SK-N-SH (cell line): ENCODE data around the gene CELSR1. TPM values are rescaled to one million over a fixed set of nuclear protein-coding genes. Genes with fewer than 3 reads are reported as not detected.

Source experiments
- CTCF ChIA-PET: fragments of 300-600, 350-600 bp; formaldehyde crosslinking; extraction: SDS; loops from one replicate; lab custom pipeline; 2021; lab: Yijun Ruan, JAX
- POLR2A ChIA-PET: fragments of 350-600 bp; sonication (Branson Sonifier 250); formaldehyde crosslinking; extraction: SDS; loops from one replicate; lab custom pipeline; 2020; ENCODE audit warnings: antibody characterized with exemption, inconsistent platforms; lab: Yijun Ruan, JAX
- DNase-seq: peaks from one replicate; pipeline ENCODE4 v3.0.0; 2012
- H2AFZ ChIP-seq: fragments of 200-600 bp; sonication (generic); 2 replicates; pipeline ENCODE4 v1.8.1; 2016; ENCODE audit warnings: antibody characterized with exemption, mild to moderate bottlenecking, low read depth
- H3F3A ChIP-seq: fragments of 200-600 bp; sonication (generic); replicated peaks from 2 replicates; pipeline ENCODE3; 2016; ENCODE audit warnings: antibody characterized with exemption, mild to moderate bottlenecking; ENCODE audit not compliant: insufficient read depth
- H3K27ac ChIP-seq, 2 experiments: fragments of 200-500 bp in 1 of 2; fragments of 200-600 bp in 1 of 2; sonication (Bioruptor generic) in 1 of 2; sonication (generic), shearing (Covaris generic) in 1 of 2; 2 replicates each; pipeline versions ENCODE4 v1.5.1 to v1.6.1; 2014 to 2016; ENCODE audit warnings: low read depth in 2 of 2, inconsistent platforms in 1 of 2, low read length in 1 of 2, mild to moderate bottlenecking in 1 of 2, mixed read lengths in 1 of 2
- H3K27me3 ChIP-seq: fragments of 200-600 bp; sonication (generic), shearing (Covaris generic); 2 replicates; pipeline ENCODE4 v1.6.1; 2016; ENCODE audit warnings: mixed run types; ENCODE audit not compliant: insufficient read depth
- H3K36me3 ChIP-seq, 2 experiments: fragments of 200-500 bp in 1 of 2; fragments of 200-600 bp in 1 of 2; sonication (Bioruptor generic) in 1 of 2; sonication (generic) in 1 of 2; replicated peaks in 1 of 2; 2 replicates each; pipeline versions ENCODE3 to v1.5.1; 2014 to 2016; ENCODE audit warnings: low read length in 1 of 2, mild to moderate bottlenecking in 1 of 2; ENCODE audit not compliant: insufficient read depth in 2 of 2, control insufficient read depth in 1 of 2
- H3K4me1 ChIP-seq, 2 experiments: fragments of 200-500 bp in 1 of 2; fragments of 200-600 bp in 1 of 2; sonication (Bioruptor generic) in 1 of 2; sonication (generic), shearing (Covaris generic) in 1 of 2; 2 replicates each; pipeline versions ENCODE4 v1.5.1 to v1.6.1; 2014 to 2016; ENCODE audit warnings: low read depth in 1 of 2, low read length in 1 of 2, mixed run types in 1 of 2; ENCODE audit not compliant: insufficient read depth in 2 of 2, control insufficient read depth in 1 of 2
- H3K4me2 ChIP-seq: fragments of 200-600 bp; sonication (generic), shearing (Covaris generic); 2 replicates; pipeline ENCODE4 v1.6.1; 2017; ENCODE audit warnings: mixed run types
- H3K4me3 ChIP-seq, 2 experiments: fragments of 200-500 bp in 1 of 2; fragments of 200-600 bp in 1 of 2; sonication (Bioruptor generic) in 1 of 2; sonication (generic), shearing (Covaris generic) in 1 of 2; 2 replicates each; pipeline versions ENCODE4 v1.5.1 to v1.8.1; 2014 to 2016; ENCODE audit warnings: low read depth in 2 of 2, inconsistent platforms in 1 of 2, low read length in 1 of 2, mild to moderate bottlenecking in 1 of 2, mixed read lengths in 1 of 2, moderate library complexity in 1 of 2
- H3K79me2 ChIP-seq: fragments of 200-600 bp; sonication (generic); 2 replicates; pipeline ENCODE4 v1.8.1; 2017; ENCODE audit warnings: mild to moderate bottlenecking; ENCODE audit not compliant: insufficient read depth
- H3K9ac ChIP-seq: fragments of 200-600 bp; sonication (generic); 2 replicates; pipeline ENCODE4 v1.6.1; 2017; ENCODE audit warnings: mixed run types
- H3K9me2 ChIP-seq: fragments of 200-600 bp; sonication (generic); 2 replicates; pipeline ENCODE4 v1.6.1; 2017; ENCODE audit warnings: mixed run types
- H3K9me3 ChIP-seq: fragments of 200-600 bp; sonication (generic); 2 replicates; pipeline ENCODE4 v1.6.1; 2017; ENCODE audit warnings: mixed run types, mild to moderate bottlenecking, moderate library complexity
- H4K20me1 ChIP-seq: fragments of 200-600 bp; sonication (generic); 2 replicates; pipeline ENCODE4 v1.6.1; 2017; ENCODE audit warnings: mild to moderate bottlenecking, mixed run types; ENCODE audit not compliant: insufficient read depth
- CTCF ChIP-seq: fragments of 200-600 bp; sonication (generic); IDR thresholded peaks from 2 replicates; pipeline ENCODE4 v1.6.1; 2017; ENCODE audit warnings: antibody characterized with exemption, mild to moderate bottlenecking, moderate library complexity
- ELF1 ChIP-seq: IDR thresholded peaks from 2 replicates; pipeline ENCODE4 v1.4.0; 2012
- EP300 ChIP-seq, 2 experiments: IDR thresholded peaks; 2 replicates each; pipeline versions ENCODE4 v1.4.0 to v1.6.1; 2012; ENCODE audit warnings: borderline replicate concordance in 1 of 2, low read depth in 1 of 2, low read length in 1 of 2
- EZH2phosphoT487 ChIP-seq: fragments of 200-600 bp; sonication (generic); IDR thresholded peaks from 2 replicates; pipeline ENCODE4 v1.6.1; 2017; ENCODE audit warnings: low read depth, mixed run types, mild to moderate bottlenecking, antibody characterized with exemption, moderate library complexity, borderline replicate concordance
- FOXJ3 ChIP-seq: sonication (generic); formaldehyde crosslinking; IDR thresholded peaks from 2 replicates; pipeline ENCODE4 v1.5.1; 2020; ENCODE audit warnings: mild to moderate bottlenecking, missing genetic modification reagents
- FOXM1 ChIP-seq: IDR thresholded peaks from 2 replicates; pipeline ENCODE4 v1.4.0; 2012; ENCODE audit warnings: low read depth, mild to moderate bottlenecking
- GABPA ChIP-seq: IDR thresholded peaks from 2 replicates; pipeline ENCODE4 v1.4.0; 2012; ENCODE audit warnings: low read depth, mild to moderate bottlenecking
- GATA2 ChIP-seq: sonication (generic); formaldehyde crosslinking; IDR thresholded peaks from 2 replicates; pipeline ENCODE4 v1.5.0; 2020; ENCODE audit warnings: mild to moderate bottlenecking, missing genetic modification reagents
- MXI1 ChIP-seq: IDR thresholded peaks from 2 replicates; pipeline ENCODE4 v1.6.1; 2012; ENCODE audit warnings: mild to moderate bottlenecking, low read depth, low read length, improper control_type of control experiment
- NFIC ChIP-seq: IDR thresholded peaks from 2 replicates; pipeline ENCODE4 v1.4.0; 2012; ENCODE audit warnings: borderline replicate concordance
- NRF1 ChIP-seq: IDR thresholded peaks from 2 replicates; pipeline ENCODE4 v1.6.1; 2012; ENCODE audit warnings: low read depth, mild to moderate bottlenecking, low read length
- PBX3 ChIP-seq: IDR thresholded peaks from 2 replicates; pipeline ENCODE4; 2012
- RAD21 ChIP-seq: IDR thresholded peaks from 2 replicates; pipeline ENCODE4 v1.6.1; 2012; ENCODE audit warnings: mild to moderate bottlenecking, low read length
- RCOR1 ChIP-seq: fragments of 150-350 bp; IDR thresholded peaks from 2 replicates; pipeline ENCODE4 v1.6.1; 2017; ENCODE audit warnings: antibody characterized with exemption, low read length
- RXRA ChIP-seq: IDR thresholded peaks from 2 replicates; pipeline ENCODE4 v1.4.0; 2012; ENCODE audit warnings: low read depth, mild to moderate bottlenecking, borderline replicate concordance
- TAF1 ChIP-seq: IDR thresholded peaks from 2 replicates; pipeline ENCODE4 v1.6.1; 2012; ENCODE audit warnings: low read depth, mild to moderate bottlenecking, low read length, moderate library complexity, borderline replicate concordance
- TCF12 ChIP-seq: IDR thresholded peaks from 2 replicates; pipeline ENCODE4 v1.4.0; 2012
- USF2 ChIP-seq: fragments of 150-350 bp; IDR thresholded peaks from 2 replicates; pipeline ENCODE4 v1.6.1; 2017; ENCODE audit warnings: antibody characterized with exemption, low read length, low read depth, borderline replicate concordance
- YY1 ChIP-seq: IDR thresholded peaks from 2 replicates; pipeline ENCODE4 v1.4.0; 2012; ENCODE audit warnings: low read depth, mild to moderate bottlenecking
- WGBS: methylation state at CpG from one replicate; pipeline ENCODE4 v1.1.6; 2017; ENCODE audit warnings: low lambda C conversion rate; 5-methylcytosine and 5-hydroxymethylcytosine counted together
- polyA plus RNA-seq, 3 experiments: library from polyadenylated mRNA; depleted of rRNA; stranded (reverse); fragments of >200 nt; gene quantifications; 2 replicates each; pipeline ENCODE4 v1.2.3, GENCODE V29; 2012

Gene CELSR1
- polyA plus RNA-seq, 1 of the 3 experiments (the other 2 are of a cell fraction), result 5.0 TPM

DNA sequence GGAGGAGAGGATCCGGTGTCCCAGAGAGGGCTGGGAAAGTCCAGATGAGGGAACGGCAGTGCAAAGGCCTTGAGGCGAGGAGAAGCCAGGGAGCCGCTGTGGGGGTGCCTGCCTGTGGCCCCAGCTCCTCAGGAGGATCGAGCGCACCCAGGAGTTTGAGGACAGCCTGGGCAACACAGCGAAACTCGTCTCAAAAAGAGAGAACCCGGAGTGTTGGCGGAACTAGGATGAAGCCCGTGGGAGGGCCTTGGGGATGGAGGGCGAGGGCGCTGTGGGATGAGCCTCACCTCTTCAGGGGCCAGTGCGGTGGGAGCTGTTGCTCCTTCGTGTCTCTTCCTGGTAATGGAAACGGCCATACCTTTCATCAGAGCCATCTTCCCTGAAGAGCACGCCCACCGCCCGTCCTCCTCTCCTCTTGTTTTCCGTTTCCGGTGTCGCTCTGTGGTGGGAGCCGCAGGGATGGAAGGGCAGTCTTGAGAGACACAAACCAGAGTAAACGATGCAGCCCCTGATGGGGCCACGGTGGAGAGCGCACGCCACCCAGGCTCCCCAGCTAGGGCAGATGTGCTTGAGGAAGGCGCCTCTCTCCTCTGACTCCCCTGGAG is 186.2 kb downstream of the CELSR1 start:
- Histone ChIP-seq H3K27me3 (no peaks in the 10 kb centered on the region), H3K9me2 (no peaks in the 10 kb centered on the region), H4K20me1 (peaks cover 24% of the 10 kb centered on the region; the same call in 1 of the 2 replicates), H3K9ac (no peak overlapping the region), H3K4me3 (no peak overlapping the region), H3K27ac (no peak overlapping the region), H3K4me1 (no peaks in the 10 kb centered on the region), H3F3A (no peaks in the 10 kb centered on the region), H3K79me2 (0 out of 2 replicates have a peak, but pooled peaks cover 3% of the 10 kb centered on the region), H3K36me3 (peaks cover 13 to 85% of the 10 kb centered on the region in 2 experiments), H3K4me2 (no peak overlapping the region), H3K9me3 (no peaks in the 10 kb centered on the region), H2AFZ (no peak overlapping the region)
- no peak for DNase-seq
- ChIA-PET POLR2A (no interaction called here), CTCF (no interaction called here)
- TF ChIP-seq MXI1 (no peak), TAF1 (no peak), GATA2 (CRISPR knock-in tag) (no peak), RXRA (no peak), TCF12 (no peak), CTCF (no peak), USF2 (no peak), ELF1 (no peak), NRF1 (no peak), NFIC (no peak), GABPA (no peak), YY1 (no peak), FOXJ3 (no peak), RCOR1 (no peak), PBX3 (no peak), RAD21 (no peak), FOXM1 (no peak), EZH2phosphoT487 (no peak), EP300 (IDR thresholded peaks at IDR 0.05; ENCODE audit: borderline replicate concordance in 1 of 2, low read depth in 1 of 2, low read length in 1 of 2) (no peak)
- WGBS, result 89% methylated on average over 24 of the region's 28 CpGs
